ENCODE measurements around the gene GSKIP. TPM values are rescaled to one million over a fixed set of nuclear protein-coding genes. Genes with fewer than 3 reads are reported as not detected.

The GSKIP gene, protein sequence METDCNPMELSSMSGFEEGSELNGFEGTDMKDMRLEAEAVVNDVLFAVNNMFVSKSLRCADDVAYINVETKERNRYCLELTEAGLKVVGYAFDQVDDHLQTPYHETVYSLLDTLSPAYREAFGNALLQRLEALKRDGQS
- total RNA-seq (2022; extraction: Qiagen RNA extraction; ENCODE audit: low read depth), result 17.2 to 25.5 TPM (median 19.9 TPM) in 5 replicates

DNA sequence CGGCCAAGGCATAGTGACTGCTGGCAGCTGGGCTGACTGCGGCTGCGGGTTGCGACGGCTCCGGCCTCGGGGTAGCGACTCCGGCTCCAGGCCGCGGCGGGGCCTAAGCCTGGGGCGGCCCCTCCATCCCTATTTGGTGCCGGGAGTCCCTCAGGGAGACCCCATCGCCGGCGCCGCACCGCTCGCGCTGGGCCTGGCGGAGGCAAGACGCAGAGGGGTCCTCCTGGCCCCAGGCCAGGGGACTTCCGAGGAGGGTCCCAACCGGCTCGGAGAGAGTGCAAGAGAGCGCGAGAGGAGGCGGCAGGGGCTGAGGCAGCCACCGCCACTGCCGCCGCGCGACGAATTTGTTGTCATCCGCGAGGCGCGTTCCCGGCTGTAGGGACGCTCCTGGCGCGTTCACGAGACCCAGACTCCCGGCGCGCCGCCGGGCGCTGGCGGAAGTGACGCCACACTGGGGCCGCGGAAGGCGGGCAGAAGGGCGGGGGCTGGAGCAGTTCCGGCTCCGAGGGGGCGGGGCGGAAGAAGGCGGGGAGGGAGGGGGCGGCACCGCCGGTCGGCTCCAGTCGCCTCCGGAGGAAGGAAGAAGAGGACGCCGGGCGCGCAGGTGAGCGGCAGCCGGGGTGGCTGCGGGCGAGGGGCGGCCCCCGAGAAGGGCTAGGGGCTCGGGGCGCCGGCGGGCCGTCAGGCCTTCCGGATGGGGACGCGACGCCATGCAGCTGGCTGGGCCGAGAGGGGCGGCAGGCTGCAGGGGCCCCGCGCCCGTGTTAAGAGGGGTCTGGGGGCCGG, at the start of gene GSKIP, which contains the start of gene ATG2B:
TSS of gene GSKIP (plus strand) at position 562 of the 786 bp plus-strand sequence. CDS start 18,722 bp downstream, outside the sequence.
TSS of gene ATG2B (minus strand) at position 377 of the 786 bp plus-strand sequence. CDS start at position 12, 365 bp downstream.

Other genes starting within 250 kb of the GSKIP start
- gene BDKRB2, start 158.7 kb upstream of the GSKIP start, total RNA-seq (2022; extraction: Qiagen RNA extraction; ENCODE audit: low read depth), result 1.0 to 1.9 TPM (median 1.9 TPM) in 5 replicates
- gene BDKRB1, start 107.3 kb upstream of the GSKIP start, total RNA-seq (2022; extraction: Qiagen RNA extraction; ENCODE audit: low read depth), result 0.36 to 0.86 TPM (median 0.59 TPM) in 5 replicates
- 7.4 to 9.8 TPM (median 8.8 TPM) in 5 replicates for gene ATG2B, start 185 bp upstream of the GSKIP start, total RNA-seq (2022; extraction: Qiagen RNA extraction; ENCODE audit: low read depth)
- gene AK7, start 28.6 kb downstream of the GSKIP start, total RNA-seq (2022; extraction: Qiagen RNA extraction; ENCODE audit: low read depth), result 2.3 to 3.5 TPM (median 2.6 TPM) in 5 replicates
- 60.0 to 100 TPM (median 90.9 TPM) in 5 replicates for gene PAPOLA, start 138.9 kb downstream of the GSKIP start, total RNA-seq (2022; extraction: Qiagen RNA extraction; ENCODE audit: low read depth)

Data from A549 treated with ZK216348 at 1 μM for 4 hours (cell line).